ENCODE data around the gene LMO1.

LMO1 gene

GRCh38 chr11:8263109-8263768 is 439 bp downstream of the LMO1 start:
- DNase-seq (ENCODE audit: low read depth) = no peak

DNA sequence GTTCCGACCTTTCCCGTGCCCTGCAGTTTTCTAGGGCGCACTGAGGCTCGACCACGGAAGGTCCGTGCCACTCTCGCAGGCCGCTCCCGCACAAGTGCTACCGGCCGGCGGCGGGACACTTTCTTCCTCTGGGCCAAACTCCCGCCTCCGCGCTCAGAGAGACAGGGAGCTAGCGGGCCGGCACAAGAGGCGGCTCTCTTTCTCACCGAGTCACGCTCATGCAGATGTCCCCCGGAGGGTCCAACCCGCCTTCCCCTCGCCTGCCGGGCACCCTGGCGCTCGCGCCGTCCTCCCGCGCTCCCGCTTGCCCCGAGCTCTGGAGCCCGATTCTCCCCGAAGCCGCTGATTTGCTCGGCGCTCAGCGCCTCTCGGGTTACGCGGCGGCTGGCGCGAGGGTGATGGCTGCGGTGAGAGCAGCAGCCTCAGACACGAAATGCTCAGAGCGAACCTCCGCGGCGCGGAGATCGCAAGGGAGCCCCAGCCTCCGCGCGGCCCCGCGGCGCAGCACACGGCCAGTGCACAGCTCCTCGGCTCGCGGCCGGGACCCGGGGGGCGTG is 1.0 kb downstream of the LMO1 start:
- DNase-seq (ENCODE audit: low read depth) = no peak

DNA sequence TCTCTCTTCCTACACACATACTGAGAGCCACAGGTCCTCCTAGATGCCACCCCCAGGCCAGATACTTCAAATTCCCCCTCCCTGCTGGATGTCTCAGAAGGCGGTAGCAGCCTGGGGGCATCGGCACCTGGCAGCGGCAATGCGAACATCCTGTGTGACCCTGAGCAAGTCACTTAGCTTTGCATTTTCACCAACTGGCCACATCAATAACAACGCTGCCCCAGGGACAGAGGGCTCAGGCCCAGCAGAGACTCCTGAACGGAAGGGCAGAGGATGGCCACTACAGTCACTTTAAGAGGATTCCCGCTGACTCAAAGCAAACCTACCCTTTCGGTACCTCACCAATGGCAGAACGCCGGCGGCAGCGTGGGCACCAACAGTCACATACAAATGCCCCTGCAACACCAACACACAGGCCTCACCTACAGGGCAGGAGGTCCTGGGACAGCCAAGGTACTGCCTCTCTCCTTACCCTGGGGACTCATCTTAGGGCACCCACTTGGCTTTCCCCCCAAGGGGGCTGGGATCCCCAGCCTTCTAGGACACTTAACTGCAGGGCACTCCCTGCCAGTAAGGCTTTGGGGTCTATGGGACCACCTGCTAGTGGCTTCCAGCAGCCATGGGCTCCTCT is 1.6 kb downstream of the LMO1 start:
- DNase-seq (ENCODE audit: low read depth) = no peak

DNA sequence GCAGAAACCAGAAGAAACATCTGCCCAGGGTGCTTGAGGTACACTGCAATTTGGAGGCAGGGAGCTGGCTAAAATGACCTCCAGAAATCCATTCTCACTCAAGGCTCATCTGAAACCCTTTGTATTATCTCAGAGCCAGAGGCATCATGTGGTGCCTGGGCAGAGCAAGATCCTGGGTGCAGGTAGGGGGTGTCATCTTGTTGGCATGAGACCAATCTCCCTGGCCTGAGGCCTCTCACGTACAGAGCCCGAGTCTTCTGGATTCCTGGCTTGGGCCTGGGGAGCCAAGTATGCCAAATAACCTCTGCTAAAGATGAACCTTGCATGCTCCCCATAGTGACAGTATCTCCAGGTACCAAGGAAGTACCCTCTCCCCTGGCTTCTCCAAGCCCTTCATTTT is 2.4 kb downstream of the LMO1 start:
- no peak for DNase-seq (ENCODE audit: low read depth)

DNA sequence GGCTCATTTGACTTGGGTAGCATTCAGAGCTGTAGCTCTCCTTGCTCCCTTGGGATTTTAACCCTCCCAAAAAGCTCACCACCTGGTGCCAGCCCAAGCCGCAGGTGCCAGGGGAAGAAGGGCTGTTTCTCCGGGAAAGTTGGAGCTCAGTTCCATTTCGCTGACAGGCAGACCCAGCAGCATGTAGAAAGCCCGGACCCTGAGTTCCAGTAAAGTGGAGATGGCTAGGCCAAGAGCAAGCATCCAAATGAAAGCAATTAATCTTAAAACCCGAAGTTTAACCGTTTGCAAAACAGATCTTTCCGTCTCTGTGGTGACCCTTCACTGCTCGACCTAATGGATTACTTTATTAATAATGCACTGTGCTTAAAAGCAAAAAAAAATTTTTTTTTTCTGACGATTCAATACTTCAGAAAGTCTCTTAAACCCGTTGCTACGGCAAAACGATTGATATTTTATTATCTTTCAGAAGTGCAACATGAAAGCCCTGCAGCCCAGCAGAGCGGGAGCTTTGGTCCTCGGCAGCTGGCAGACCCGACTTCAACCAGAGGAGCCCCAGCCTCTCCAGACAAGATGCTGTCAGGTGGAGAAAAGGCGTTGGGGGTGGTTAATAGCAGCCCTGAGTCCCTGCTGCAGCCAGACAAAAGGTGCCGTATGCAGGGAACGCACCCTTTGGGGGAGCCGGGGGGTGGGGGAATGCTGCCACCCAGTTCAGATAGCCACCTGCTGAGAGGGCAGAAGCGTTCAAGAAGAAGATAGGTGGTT is 3.3 kb downstream of the LMO1 start:
- no peak for DNase-seq (ENCODE audit: low read depth)

DNA sequence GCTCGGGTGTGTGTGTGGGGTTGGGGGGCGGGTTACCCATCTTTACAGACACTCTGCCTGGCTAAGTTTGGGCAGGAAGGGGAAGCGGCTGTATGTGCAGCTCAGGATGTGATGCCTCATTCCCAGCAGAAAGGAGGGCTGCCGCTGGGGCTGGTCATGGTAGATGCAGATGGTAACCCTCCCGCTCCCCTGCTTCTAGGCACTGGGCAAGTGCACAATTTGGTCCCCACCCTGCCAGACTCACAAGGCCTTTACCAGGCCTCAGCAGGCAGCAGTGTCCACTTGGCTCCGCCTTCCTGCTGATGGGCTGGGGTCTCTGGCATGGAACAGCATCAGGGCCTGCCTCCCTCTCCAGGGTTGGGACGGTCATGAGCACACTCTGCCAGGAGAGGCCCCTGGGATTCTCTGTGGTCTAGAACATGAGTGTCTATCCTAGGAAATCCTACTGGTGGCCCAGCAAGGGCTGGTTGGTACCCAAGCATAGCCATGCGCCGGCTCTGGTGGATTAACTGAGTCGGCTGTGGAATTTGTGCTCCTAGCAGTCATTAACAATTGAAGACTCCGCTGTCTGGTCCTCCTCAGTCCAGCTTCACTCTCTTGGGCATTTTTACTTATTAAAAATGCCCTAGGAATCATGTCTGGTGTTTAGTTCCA is 4.2 kb downstream of the LMO1 start:
- no peak for DNase-seq (ENCODE audit: low read depth)

- no peak for DNase-seq (ENCODE audit: low read depth)
These were observed 4.9 kb downstream of the LMO1 start for GRCh38 chr11:8258784-8259183.

GRCh38 chr11:8258289-8258688 is 5.4 kb downstream of the LMO1 start:
- DNase-seq (ENCODE audit: low read depth) = no peak

- DNase-seq (ENCODE audit: low read depth) = no peak
These were observed 6.5 kb downstream of the LMO1 start for GRCh38 chr11:8257003-8257664.

- DNase-seq (ENCODE audit: low read depth) = no peak
These were observed 7.2 kb downstream of the LMO1 start for GRCh38 chr11:8256271-8257002.

- no peak for DNase-seq (ENCODE audit: low read depth)
These were observed 10.1 kb downstream of the LMO1 start for GRCh38 chr11:8253566-8253965.

DNA sequence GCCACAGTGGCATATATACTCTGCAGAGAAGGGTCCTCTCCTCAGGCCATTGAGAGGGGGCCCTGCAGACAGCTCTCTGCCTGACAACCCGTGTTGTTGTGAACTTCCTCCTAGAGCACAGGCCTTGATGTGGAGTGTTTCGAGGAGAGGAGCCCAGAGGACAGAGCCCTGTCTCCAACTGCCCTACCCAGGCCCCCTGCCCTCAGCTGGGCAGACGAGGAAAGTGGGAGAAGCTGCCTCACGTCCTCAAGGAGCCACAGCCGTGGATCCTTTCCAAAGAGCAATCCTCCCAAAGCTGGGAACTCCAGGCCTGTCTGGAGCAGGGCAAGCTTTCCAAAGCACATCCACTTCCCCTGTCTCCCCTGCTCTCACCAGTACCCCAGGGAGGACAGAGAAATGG is 10.7 kb downstream of the LMO1 start:
- no peak for DNase-seq (ENCODE audit: low read depth)

DNA sequence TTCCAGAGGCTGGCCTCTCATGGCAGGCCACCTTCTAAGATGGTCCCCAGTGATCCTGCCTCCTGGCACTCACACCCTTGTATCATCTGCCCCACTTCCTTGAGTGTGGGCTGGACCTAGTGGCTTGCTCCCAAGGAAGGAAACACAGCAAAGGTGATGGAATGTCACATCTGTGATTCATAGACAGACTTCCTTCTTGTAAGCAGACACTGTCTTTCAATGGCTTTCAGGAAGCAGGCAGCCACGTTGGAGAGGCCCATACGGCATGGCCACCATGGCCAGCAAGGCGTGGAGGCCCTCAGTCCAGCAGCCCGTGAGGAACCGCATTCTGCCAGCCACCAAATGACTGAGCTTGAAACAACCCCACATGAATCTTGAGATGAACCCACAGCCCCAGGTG is 11.3 kb downstream of the LMO1 start:
- DNase-seq (ENCODE audit: low read depth) = no peak

- no peak for DNase-seq (ENCODE audit: low read depth)
These were observed 11.9 kb downstream of the LMO1 start for GRCh38 chr11:8251616-8252295.

- DNase-seq (ENCODE audit: low read depth) = no peak
These were observed 12.6 kb downstream of the LMO1 start for GRCh38 chr11:8250981-8251615.

DNA sequence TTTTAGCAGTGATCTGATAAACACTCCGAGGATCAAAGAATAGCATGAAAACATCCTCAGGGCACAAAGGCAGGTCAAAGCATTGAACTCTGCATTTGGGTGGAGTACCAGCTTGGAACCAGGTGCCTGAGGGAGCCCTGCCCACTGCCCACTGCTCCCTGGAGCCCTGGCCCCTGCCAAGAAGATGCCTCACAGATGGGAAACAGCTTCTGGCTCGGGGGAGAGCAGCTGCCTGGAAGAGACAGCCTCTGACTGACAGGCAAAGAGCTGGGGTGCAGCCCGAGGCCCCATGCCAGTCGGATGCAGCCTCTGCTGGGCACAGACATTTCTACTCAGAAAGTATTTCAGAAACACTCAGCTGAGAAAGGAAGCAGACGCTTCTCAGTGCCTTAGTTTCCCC is 13.2 kb downstream of the LMO1 start:
- no peak for DNase-seq (ENCODE audit: low read depth)

DNA sequence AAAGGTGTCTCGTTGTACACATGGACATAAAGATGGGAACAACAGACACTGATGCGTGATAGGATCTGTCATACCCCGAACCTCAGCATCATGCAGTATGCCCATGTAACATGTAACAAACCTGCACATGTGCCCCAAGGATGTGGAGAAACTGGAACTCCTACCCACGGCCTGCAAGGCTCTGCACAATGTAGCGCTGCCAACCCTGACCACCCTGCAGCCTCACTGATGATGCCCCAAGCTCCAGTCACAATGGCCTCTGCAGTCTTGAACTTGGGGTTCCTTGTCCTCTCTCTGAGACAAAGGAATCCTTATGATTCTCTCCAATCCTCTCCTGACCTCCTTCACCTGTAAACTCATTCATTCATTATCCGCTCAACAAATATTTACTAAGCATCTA is 14.2 kb downstream of the LMO1 start:
- DNase-seq (ENCODE audit: low read depth) = no peak

GRCh38 chr11:8248786-8249185 is 14.9 kb downstream of the LMO1 start:
- DNase-seq (ENCODE audit: low read depth) = no peak

- DNase-seq (ENCODE audit: low read depth) = no peak
These were observed 16.4 kb downstream of the LMO1 start for GRCh38 chr11:8247312-8247711.

DNA sequence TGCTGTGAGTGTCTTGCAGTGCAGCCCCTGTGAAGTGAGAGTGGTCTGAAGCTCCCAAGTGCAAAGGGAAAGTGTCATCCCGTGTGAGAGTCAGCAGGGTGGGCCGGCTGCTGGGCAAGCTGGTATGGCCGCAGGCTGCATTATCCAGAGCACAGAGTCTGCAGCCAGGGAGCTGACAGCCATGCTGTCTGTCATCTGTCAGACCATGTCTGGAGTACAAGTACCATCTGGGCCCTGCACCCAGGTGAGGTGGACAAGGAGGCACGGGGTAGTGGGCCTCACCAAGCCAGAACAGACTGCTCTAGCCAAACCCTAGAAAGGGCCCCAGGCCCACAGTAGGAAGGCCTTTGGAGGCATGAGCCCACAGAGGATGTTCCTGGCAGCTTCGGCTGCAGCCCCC is 20.2 kb downstream of the LMO1 start:
- DNase-seq (ENCODE audit: low read depth) = no peak
